Natural killer cell (primary cell): ENCODE measurements around the gene EZR. TPM values are rescaled to one million over a fixed set of nuclear protein-coding genes. Genes with fewer than 3 reads are reported as not detected.
A peak's percentile ranks its signal among the peaks of the same experiment; 100 is the strongest.
"Not testable (repeated sequence)": the region's sequence is repeated elsewhere in the genome, so short reads cannot be mapped to it uniquely, and the experiment has no call there.

Experiments used
- ATAC-seq, 3 donors: fragments of 150-1000 bp in 2 of 3; fragments of 200-7000 bp in 1 of 3; cut with Tn5 transposase; 1 replicate in 1 of 3; 2 replicates in 2 of 3; pipeline ENCODE4 v1.10.0; 2021; ENCODE audit warnings: mild to moderate bottlenecking in 2 of 3, moderate library complexity in 2 of 3
- DNase-seq, 2 donors: peaks; one replicate each; pipeline versions ENCODE4 v3.0.0 to v3.0.0-alpha.2; 2013 to 2021; ENCODE audit warnings: mixed read lengths in 1 of 2
- H3K27ac ChIP-seq: one replicate; pipeline ENCODE4 v1.5.1; 2013; ENCODE audit warnings: mild to moderate bottlenecking, low read length
- H3K27me3 ChIP-seq: one replicate; pipeline ENCODE4 v1.6.1; 2013; ENCODE audit warnings: low read length; ENCODE audit not compliant: control insufficient read depth, insufficient read depth
- H3K36me3 ChIP-seq: one replicate; pipeline ENCODE4 v1.6.1; 2013; ENCODE audit warnings: low read length; ENCODE audit not compliant: control insufficient read depth, insufficient read depth
- H3K4me1 ChIP-seq: one replicate; pipeline ENCODE4 v1.6.1; 2013; ENCODE audit warnings: low read length; ENCODE audit not compliant: control insufficient read depth, insufficient read depth
- H3K4me3 ChIP-seq: one replicate; pipeline ENCODE4 v1.5.1; 2013; ENCODE audit warnings: low read length
- H3K9me3 ChIP-seq: one replicate; pipeline ENCODE4 v1.6.1; 2013; ENCODE audit warnings: low read length; ENCODE audit not compliant: control insufficient read depth, insufficient read depth
- H3K27ac Mint-ChIP-seq, 2 donors: one replicate each; pipeline ENCODE4 v1.8.0; 2022; ENCODE audit warnings: mild to moderate bottlenecking in 2 of 2, mixed read lengths in 2 of 2, moderate library complexity in 1 of 2
- H3K27me3 Mint-ChIP-seq, 2 donors: one replicate each; pipeline ENCODE4 v1.8.0; 2022; ENCODE audit warnings: low read depth in 2 of 2, mixed read lengths in 2 of 2
- H3K36me3 Mint-ChIP-seq: one replicate; pipeline ENCODE4 v1.8.0; 2022; ENCODE audit warnings: mixed read lengths
- H3K4me1 Mint-ChIP-seq, 2 donors: one replicate each; pipeline ENCODE4 v1.8.0; 2022; ENCODE audit warnings: mixed read lengths in 2 of 2
- H3K4me3 Mint-ChIP-seq: one replicate; pipeline ENCODE4 v1.8.0; 2022; ENCODE audit warnings: mild to moderate bottlenecking, moderate library complexity, mixed read lengths
- H3K9me3 Mint-ChIP-seq, 2 donors: one replicate each; pipeline ENCODE4 v1.8.0; 2022; ENCODE audit warnings: mixed read lengths in 2 of 2
- WGBS: methylation state at CpG from one replicate; pipeline ENCODE4 v1.1.7; 2013; ENCODE audit warnings: missing lambda C conversion rate; ENCODE audit not compliant: insufficient coverage; 5-methylcytosine and 5-hydroxymethylcytosine counted together
- intact Hi-C: fragments of 100-400 bp; cut with micrococcal nuclease; formaldehyde crosslinking; loops from one replicate; pipeline ENCODE4 v1.14.2; 2022
- total RNA-seq, 4 donors: library from RNA; stranded (reverse); fragments of 120-200 nt in 1 of 4; gene quantifications; one replicate each; pipeline versions ENCODE4 v1.2.3 to v1.2.4, GENCODE V29; 2013 to 2022
- TF ChIP-seq, protein P1 (sequence below): fragments of 200-600 bp; IDR thresholded peaks from one replicate; pipeline ENCODE4 v1.8.0; 2022; ENCODE audit warnings: antibody characterized with exemption

EZR gene
- total RNA-seq, 3 donors from 2014 or later (not counting 1 experiment from before 2014, with no cell fraction given), result 119 to 157 (median 133) TPM

DNA sequence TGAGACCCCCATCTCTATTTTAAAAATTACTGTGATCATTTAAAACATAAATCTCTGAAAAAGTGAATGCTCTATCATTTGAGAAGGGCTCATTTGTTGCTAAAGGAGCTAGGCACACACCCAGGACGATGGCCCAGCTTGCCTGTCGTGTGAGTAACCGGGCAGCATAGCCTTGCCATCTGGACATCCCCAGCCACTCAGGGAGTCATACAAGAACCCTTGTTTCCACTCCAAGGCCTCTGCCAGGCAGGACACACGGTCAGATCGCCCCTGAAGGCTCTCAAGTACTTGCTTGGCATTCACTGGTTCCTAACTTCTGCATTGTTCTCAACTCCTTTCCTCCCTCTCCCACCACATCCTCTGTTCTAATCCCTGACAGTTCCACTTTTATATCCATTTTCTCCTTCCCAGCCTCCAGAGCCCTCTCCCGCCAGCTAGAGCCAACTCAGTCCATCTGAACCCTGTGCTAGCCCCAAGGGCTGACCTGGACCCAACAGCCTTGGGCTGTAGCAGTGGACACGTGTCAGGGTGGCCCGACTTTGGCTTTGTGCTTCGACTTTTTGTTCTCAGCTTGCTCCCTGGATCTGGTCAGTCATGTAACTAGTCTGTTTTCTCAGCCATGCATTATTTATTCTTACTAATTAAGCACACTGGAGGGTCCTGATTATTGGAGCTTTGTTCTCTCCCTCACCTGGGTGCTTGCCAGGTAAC is 15.7 kb upstream of the EZR start:
- no peaks in the 10 kb centered on the region for H3K36me3 ChIP-seq
- 88% methylated on average over 9 of the region's 9 CpGs for WGBS
- peaks cover 5 to 12% of the 10 kb centered on the region in 2 donors for H3K4me1 Mint-ChIP-seq
- TF ChIP-seq, protein P1, sequence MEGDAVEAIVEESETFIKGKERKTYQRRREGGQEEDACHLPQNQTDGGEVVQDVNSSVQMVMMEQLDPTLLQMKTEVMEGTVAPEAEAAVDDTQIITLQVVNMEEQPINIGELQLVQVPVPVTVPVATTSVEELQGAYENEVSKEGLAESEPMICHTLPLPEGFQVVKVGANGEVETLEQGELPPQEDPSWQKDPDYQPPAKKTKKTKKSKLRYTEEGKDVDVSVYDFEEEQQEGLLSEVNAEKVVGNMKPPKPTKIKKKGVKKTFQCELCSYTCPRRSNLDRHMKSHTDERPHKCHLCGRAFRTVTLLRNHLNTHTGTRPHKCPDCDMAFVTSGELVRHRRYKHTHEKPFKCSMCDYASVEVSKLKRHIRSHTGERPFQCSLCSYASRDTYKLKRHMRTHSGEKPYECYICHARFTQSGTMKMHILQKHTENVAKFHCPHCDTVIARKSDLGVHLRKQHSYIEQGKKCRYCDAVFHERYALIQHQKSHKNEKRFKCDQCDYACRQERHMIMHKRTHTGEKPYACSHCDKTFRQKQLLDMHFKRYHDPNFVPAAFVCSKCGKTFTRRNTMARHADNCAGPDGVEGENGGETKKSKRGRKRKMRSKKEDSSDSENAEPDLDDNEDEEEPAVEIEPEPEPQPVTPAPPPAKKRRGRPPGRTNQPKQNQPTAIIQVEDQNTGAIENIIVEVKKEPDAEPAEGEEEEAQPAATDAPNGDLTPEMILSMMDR, result no peak
- no peak overlapping the region for H3K4me3 ChIP-seq
- intact Hi-C loops, result no loop called here
- H3K4me1 ChIP-seq, result no peaks in the 10 kb centered on the region
- ATAC-seq (no peak), DNase-seq (no peak)
- no peaks in the 10 kb centered on the region for H3K27me3 ChIP-seq
- no peaks in the 10 kb centered on the region for H3K9me3 Mint-ChIP-seq
- peaks cover 6 to 10% of the 10 kb centered on the region in 2 donors for H3K27me3 Mint-ChIP-seq
- H3K27ac ChIP-seq, result no peak overlapping the region
- no peak overlapping the region for H3K4me3 Mint-ChIP-seq
- H3K36me3 Mint-ChIP-seq, result no peaks in the 10 kb centered on the region
- peak overlapping the region in 1 of 2 donors; percentile 52 for H3K27ac Mint-ChIP-seq
- H3K9me3 ChIP-seq, result no peaks in the 10 kb centered on the region

DNA sequence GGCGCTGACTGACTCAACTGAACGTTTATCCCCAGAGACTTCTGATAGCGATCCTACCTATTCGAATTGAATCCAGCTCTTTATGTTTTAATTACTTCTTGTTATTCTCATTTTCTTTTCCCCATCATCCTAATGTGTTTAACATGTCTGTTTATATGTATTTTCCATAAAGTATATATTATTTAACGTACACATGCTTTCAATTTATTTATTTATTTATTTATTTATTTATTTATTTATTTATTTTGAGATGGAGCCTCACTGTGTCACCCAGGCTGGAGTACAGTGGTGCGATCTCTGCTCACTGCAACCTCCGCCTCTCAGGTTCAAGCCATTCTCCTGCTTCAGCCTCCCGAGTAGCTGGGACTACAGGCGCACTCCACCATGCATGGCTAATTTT is 13.6 kb upstream of the EZR start:
- H3K9me3 ChIP-seq, H3K9me3 Mint-ChIP-seq, intact Hi-C loops, H3K27ac Mint-ChIP-seq, H3K4me1 ChIP-seq, H3K27ac ChIP-seq, H3K4me3 Mint-ChIP-seq, H3K36me3 Mint-ChIP-seq, ATAC-seq, H3K27me3 Mint-ChIP-seq, H3K36me3 ChIP-seq, H3K27me3 ChIP-seq, H3K4me3 ChIP-seq, DNase-seq: not testable (repeated sequence)
- 92% methylated on average over 8 of the region's 9 CpGs for WGBS
- H3K4me1 Mint-ChIP-seq, result peaks cover 5 to 12% of the 10 kb centered on the region in 2 donors

DNA sequence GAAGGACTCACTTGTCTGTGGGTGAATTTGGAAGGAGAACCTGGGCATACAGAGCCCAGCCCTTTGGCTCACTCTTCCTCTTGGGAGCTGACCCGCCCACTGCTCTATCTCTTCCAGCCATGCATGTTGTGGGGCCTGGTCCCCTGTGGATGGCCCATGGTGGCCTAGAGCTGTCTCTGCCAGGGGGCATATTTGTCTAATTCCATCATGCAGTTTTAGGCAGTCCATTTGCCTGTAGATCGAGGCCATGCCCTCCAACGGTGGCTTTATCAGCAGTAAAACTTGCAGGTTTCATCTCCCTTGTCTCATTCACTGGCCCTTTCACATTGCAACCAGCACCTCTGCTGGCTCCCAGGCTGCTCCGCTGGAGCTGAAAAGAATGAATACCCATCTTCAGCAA is 12.9 kb upstream of the EZR start:
- Mint-ChIP-seq H3K9me3 (no peaks in the 10 kb centered on the region), H3K4me1 (peaks cover 5 to 10% of the 10 kb centered on the region in 2 donors), H3K4me3 (no peak overlapping the region), H3K27me3 (peaks cover 3 to 6% of the 10 kb centered on the region in 2 donors), H3K27ac (no peak overlapping the region), H3K36me3 (no peaks in the 10 kb centered on the region)
- TF ChIP-seq, protein P1, result no peak
- DNase-seq (no peak), ATAC-seq (no peak)
- Histone ChIP-seq H3K27me3 (no peaks in the 10 kb centered on the region), H3K4me3 (no peak overlapping the region), H3K9me3 (no peaks in the 10 kb centered on the region), H3K27ac (no peak overlapping the region), H3K36me3 (no peaks in the 10 kb centered on the region), H3K4me1 (no peaks in the 10 kb centered on the region)
- 94% methylated on average over 4 of the region's 4 CpGs for WGBS
- intact Hi-C loops, result no loop called here

DNA sequence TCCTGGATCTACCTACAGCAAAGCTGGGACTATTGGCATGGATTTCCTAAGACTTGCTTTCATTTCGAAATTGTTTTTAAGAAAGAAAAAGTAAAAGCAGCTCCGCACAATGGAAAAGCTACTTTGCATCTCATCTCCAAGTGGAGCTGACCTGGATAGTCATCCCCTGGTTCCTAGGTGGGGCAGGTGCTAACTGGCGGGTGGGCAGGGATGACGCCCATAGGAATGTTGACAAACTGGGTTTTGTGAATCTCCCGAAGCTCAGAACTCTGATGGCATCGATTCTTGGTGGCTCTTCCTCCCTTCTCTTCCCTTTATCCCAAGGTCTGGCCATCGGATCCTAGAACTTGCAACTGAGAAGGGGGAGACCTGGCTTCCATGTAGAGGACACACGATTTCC is 12.4 kb upstream of the EZR start:
- H3K27ac ChIP-seq, result no peak overlapping the region
- no peaks in the 10 kb centered on the region for H3K36me3 ChIP-seq
- H3K27me3 ChIP-seq, result no peaks in the 10 kb centered on the region
- WGBS, result 93% methylated on average over 8 of the region's 8 CpGs
- no peak overlapping the region for H3K4me3 Mint-ChIP-seq
- peaks cover 0 to 4% of the 10 kb centered on the region in 2 donors for H3K27me3 Mint-ChIP-seq
- H3K4me1 Mint-ChIP-seq, result peaks cover 5 to 9% of the 10 kb centered on the region in 2 donors
- DNase-seq (no peak), ATAC-seq (no peak)
- H3K27ac Mint-ChIP-seq, result no peak overlapping the region
- no peak overlapping the region for H3K4me3 ChIP-seq
- H3K9me3 ChIP-seq, result no peaks in the 10 kb centered on the region
- no peaks in the 10 kb centered on the region for H3K36me3 Mint-ChIP-seq
- TF ChIP-seq, protein P1, result no peak
- H3K4me1 ChIP-seq, result peaks cover 3% of the 10 kb centered on the region
- H3K9me3 Mint-ChIP-seq, result no peaks in the 10 kb centered on the region
- intact Hi-C loops, result no loop called here
